Colon (tissue), 2 donors: ENCODE measurements around the gene BAHCC1.

Source experiments
- FAIRE-seq: peaks from 2 replicates; lab custom pipeline; 2012; peaks lifted over from hg19 to GRCh38; lab: Jason Lieb, UNC
- donor health status: control.
- donor health status: control.

Gene BAHCC1

GRCh38 chr17:81480140-81481072 lies 85.1 kb downstream of the BAHCC1 start:
- FAIRE-seq, result no peak

DNA sequence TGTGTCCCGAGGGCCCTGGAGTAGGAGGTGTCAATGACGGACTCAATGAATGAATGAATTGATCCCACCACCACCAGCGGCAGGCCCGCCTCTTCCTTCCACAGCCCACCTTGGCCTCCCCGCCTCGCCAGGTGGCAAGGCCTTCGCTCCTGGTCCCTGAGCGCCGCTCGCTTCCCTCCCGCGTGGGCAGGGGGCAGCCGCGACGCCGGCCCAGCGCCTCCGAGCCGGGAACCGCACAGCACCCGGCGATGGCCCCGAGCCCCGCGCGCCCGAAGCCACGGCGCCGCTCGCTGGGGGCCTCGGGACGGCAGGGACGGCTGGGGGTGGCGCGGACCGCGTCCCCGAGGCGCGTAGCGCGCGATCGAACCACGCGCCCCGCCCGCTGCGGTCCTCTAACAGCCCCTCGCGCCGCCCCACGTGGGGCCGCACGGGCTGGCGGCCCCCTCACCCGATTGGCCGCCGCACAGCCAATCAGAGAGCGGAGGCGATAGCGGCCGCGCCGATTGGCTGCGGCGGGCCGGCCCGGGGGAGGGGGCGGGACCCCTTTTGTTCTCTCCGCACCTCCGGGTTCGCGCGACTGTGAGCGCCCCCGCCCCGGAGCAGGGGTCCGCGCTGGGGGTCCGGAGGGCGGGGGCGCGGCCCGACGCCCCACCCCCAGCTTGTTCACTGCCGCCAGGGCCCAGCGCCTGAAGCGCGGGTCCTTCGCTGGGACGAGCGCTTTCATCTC lies 86.0 kb downstream of the BAHCC1 start:
- FAIRE-seq, result no peak

DNA sequence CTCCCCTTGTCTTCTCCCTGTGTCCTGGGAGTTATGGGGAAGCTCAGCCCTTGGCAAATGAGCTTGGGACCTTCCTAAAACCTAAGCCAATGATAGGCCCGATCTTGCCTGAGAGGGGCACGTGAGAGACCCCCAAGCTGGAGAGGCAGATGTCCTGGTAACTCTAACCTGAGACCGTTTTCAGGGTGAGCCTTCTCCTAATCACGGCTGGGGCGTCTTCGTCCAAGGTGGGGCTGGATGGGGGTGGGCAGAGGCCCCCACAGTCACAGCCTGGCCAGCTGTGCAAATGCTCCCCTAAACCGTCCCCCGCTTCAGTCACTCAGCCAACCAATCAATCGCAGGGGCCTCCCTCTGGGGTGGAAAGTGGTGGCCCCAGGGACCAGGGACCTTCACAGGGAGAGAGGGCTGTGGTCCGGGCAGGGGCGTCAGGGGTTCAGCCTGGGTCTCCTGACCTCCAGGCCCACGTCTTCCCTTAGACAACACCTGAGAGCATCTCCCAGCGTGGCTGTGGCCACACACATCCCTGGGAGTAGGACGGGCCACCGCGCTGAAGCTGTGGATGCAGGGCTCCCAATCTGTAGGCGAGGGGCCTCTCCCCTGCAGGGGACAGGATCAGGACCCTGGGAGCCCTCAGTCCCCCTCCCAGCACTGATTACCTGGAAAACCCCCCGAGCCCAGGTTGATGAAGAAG lies 86.7 kb downstream of the BAHCC1 start:
- FAIRE-seq, result no peak

DNA sequence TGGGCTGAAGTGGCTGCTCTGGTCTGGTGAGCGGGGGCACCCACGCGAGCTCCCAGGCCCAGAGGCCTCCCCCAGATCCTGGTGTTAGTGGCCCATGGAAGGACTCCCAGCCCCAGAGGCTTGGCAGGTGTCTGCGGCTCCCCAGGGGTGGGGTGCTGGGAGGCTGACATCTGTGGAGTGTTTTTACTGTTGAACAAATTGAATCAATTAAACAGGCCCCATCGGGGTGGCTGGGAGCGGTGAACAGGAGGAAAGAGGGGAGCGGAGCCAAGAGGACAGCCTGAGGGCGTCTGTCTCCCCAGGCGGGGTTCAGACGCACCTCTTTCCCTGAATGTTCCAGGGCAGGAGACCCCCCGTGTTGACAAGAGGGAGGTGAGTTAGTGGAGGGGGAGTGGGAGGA lies 87.4 kb downstream of the BAHCC1 start:
- FAIRE-seq, result no peak

GRCh38 chr17:81483085-81483861 lies 88.0 kb downstream of the BAHCC1 start:
- FAIRE-seq, result no peak

DNA sequence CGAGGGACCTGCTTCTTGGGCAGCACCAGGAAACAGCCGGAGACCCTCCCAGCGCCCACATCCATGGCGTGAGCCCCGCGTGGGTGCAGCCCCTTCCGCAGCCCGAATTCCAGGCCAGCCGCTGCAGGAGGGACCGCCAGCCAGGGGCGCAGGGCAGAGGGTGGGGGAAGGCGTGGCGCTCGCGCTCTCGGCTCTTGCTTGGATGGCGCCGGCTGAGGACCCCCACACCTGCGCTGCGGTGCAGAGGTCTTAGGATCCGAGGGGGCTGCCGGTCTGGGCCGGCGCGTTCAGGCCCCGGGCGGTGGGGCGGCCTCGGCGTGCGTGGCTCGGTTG lies 88.6 kb downstream of the BAHCC1 start:
- FAIRE-seq, result no peak

GRCh38 chr17:81484195-81484979 lies 89.1 kb downstream of the BAHCC1 start:
- FAIRE-seq, result no peak

GRCh38 chr17:81486199-81486810 lies 91.0 kb downstream of the BAHCC1 start:
- no peak for FAIRE-seq

- no peak for FAIRE-seq
Observed at GRCh38 chr17:81487089-81487486, 91.8 kb downstream of the BAHCC1 start.

GRCh38 chr17:81487487-81488275 lies 92.4 kb downstream of the BAHCC1 start:
- no peak for FAIRE-seq

GRCh38 chr17:81488276-81488860 lies 93.1 kb downstream of the BAHCC1 start:
- FAIRE-seq, result no peak

DNA sequence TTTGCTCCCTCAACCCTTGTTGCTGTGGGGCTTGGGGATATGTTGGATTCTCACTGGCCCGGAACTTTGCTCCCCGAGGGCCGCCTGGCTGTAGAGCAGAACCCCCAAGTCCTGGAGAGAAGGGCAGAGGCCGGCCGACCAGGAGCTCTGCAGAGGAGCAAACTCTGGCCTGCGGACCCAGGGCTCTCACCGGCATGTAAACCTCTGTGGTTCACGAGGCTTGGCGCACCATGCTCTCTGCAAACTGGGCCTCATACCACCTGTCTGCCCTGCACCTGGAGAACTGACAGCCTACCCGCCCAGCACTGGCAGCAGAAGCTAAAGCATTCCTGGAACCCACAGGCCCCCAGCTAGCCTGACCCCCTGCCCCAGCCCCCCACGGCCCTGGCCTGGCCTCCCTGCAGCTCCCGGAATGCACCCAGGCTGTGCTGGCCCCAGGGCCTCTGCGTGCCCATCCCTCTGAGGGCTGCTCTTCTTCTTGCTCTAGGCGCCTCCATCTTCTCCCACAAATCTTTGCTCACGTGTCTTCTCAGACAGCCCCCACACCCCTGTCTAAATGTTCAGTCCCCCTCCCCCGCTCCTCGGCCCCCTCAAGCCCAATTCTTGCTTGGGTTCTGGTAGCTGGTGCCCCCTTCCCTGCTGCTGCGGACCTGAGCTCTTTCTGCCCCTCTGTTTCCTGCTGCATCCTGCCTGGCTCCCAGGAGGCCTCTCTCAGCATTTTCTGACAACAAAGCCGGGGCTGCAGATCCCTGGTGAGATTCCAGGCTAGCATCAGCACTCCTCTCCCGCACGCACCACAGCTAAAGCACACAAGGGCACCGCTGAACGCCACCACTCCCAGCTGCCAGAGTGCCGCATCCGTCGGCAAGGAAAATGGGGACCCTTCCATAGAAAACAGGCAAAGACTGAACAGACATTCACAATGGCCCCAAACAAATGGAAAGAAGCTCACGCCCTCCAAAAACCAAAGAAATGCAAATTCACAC lies 94.0 kb downstream of the BAHCC1 start:
- FAIRE-seq, result no peak

DNA sequence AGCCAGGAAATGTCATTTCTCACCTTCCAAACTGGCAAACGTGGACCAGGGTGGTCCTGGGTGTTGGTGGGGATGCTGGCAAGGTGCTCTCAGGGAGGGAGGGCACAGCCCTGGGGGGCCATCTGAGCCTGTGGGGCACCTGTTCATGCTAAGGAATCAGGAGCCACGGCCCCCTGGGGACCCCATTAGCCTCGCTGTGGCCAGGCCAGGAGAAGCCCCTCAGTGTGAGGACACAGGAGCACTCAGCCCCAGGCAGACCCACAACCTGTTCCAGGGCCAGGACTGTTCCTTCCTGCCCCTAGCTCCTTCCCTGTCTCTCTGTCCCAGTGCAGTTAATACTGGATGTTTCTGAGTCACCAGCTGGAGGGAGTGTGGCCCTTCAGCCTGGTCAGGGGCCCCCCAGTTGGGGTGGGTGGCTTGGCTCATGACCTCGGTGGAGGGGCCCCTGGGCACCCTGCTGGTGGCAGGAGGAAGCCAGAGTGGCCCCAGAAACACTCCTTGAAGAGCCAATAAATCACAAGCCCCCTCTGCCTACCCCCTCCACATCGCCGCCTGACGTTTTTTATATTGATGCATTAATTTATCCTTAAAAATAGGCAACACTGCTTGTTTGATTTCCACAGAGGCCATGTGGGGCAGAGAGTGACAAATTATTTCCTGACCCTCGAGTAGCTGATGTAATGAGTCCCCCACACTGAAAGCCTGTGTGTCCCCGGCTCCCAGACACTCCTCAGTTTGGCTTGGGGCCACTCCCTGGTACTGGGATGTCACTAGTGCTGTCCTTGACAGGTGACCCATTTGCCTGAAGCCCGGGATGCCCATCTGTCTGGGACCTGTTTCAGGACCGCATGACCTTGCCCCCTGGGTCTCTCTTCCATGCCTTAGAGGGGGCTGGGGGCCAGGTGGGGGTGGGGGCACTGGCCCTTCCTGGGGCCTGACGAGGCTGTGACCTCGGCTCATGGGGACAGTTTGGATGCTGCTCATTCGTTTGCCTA lies 95.0 kb downstream of the BAHCC1 start:
- no peak for FAIRE-seq

DNA sequence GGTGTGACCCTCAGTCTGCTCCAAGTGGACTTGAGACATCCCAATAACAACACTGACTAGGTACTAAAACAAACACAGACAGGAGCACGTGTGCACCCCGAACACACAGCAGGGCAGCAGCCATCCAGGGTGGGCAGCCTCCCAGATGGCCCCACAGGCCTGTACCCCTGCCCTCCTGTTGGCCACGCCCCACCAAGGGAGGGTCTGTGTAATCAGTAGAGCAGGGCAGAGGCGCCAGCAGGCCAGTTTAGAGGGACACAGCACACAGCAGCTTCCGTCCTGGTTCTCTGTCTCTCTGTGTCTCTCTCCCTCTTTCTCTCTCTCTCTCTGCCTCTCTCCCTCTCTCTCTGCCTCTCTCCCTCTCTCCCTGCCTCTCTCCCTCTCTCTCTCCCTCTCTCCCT lies 95.9 kb downstream of the BAHCC1 start:
- no peak for FAIRE-seq

- no peak for FAIRE-seq
Observed at GRCh38 chr17:81491761-81492160, 96.5 kb downstream of the BAHCC1 start.

DNA sequence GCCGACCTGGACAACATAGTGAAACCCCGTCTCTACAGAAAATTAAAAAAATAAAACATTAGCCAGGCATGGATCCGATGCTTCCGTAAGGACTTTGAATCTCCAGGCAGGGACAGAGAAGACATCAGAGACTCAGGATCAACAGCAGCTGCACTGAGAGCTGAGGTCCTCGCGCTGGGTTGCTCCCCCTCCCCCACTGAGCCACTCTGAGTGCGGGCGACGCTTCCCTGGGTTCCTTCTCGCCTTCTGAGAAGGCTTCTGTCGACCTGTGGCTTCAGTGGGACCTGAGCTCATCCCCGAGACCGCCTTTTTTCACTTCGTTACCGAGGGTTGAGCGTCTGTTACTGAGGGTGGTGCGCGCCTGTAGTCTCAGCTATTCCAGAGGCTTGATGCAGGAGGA lies 96.9 kb downstream of the BAHCC1 start:
- no peak for FAIRE-seq

DNA sequence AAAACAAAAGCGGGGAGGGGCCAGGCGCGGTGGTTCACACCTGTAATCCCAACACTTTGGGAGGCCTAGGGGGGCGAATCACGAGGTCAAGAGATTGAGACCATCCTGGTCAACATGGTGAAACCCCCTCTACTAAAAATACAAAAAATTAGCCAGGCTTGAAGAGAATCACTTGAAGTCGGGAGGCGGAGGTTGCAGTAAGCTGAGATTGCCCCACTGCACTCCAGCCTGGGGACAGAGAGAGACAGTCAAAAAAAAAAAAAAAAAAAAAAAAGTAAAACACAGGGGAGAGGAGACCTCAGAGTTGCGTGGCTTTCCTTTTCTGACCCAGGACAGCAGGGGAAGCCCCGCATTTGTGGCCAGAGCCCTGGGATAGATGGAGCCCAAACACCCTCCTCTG lies 97.4 kb downstream of the BAHCC1 start:
- FAIRE-seq, result no peak
